OCI-LY7 (cell line): ENCODE results near the gene IQSEC1.

Source experiments
- CTCF ChIP-seq: fragments of 200-600 bp; sonication (generic); conservative IDR thresholded peaks from 2 replicates; pipeline ENCODE4 v1.5.1; 2014; ENCODE audit warnings: mild to moderate bottlenecking, antibody characterized with exemption, low read length, moderate library complexity, mixed read lengths
- EZH2phosphoT487 ChIP-seq: fragments of 200-600 bp; sonication (generic); IDR thresholded peaks from 2 replicates; pipeline ENCODE4 v1.6.1; 2018; ENCODE audit warnings: low read depth, borderline replicate concordance, mild to moderate bottlenecking, mixed run types, antibody characterized with exemption, low read length, moderate library complexity, mixed read lengths

- TF ChIP-seq CTCF (no peak), EZH2phosphoT487 (no peak)
Observed at GRCh38 chr3:13039213-13039896, 33.9 kb downstream of the IQSEC1 start.
